GM12801 (cell line): ENCODE measurements around the gene HOXB5.

ENCODE experiments used
- CTCF ChIP-seq: IDR thresholded peaks from one replicate; pipeline ENCODE4 v1.5.1; 2011; ENCODE audit warnings: control low read depth; ENCODE audit not compliant: insufficient read length; ENCODE audit errors: extremely low read depth

HOXB5 gene

DNA sequence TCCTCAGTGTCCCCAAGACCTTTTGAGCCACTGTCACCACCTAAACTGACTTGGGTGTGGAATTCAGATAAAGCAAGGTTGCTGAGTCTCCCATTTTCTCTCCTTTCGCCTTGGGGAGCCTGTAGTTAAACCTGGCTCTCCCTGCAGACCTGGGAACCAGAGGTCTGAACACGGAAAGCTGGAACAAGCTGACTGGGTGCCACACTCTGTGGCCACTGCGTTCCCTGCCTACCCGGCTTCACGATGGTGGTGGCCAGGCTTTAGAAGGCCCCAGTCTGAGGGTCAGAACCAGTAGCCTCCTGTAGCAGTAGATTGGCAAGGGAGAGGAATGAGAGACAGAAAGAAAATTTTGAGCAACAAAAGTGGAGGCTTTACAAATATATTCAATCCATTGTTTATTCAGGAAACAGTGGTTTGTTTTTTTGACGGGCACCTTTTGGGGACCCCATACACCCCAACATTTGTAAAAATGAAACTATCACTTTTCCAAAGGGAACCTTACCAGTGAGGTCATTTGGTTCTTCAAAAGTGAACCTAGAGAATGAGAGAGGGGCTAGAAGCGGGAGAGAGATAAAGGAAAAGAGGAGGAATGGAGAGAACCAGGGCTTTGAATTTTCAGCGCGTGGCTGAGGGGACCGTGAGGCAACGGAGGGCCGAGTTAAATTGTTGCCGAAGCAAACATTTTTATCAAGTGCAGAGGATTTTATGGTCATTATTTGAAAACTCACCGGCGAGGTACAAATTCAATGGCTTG is 23.3 kb upstream of the HOXB5 start:
- TF ChIP-seq CTCF = no peak

- TF ChIP-seq CTCF = no peak
Observed at GRCh38 chr17:48615963-48616716, 22.6 kb upstream of the HOXB5 start.

DNA sequence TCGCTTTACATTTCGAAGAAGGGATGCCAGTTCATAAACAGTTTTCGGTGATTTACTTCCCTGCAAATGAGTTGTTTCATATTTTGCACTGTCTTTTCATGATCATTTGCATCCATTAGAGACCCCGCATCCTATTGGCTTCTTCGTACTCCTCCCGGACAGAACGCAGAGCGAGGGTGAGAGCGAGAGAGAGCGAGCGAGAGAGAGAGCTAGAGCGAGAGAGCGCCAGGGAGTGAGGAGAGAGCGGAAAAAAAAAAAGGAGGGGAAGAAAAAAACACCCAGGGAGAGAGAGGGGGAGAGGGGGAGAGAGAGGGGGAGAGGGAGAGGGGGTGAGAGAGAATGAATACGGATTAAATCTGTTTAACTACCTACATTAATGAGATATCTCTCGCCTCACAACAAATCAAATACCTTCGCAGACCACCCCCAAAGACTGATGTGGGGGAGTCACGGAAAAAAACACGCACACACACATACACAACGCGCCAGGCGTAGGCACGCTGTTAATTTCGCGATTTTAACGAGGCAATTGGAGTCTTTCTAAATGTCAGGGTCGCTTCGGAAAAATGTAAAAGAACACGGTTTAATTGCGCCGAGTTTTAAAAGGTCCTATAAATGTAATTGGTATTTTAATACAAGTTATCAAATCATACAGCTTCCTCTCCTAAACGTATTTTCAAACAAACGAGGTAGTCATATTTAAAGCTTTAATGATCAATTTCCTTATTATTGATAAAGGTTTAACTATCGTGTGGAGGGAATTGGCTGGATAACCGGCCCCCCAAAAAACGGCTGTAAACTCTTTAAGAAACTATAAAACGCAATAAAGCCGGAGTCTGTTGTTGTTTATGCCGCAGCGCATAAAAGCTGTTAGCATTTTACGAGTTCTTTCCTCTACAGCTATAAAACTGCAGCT is 21.7 kb upstream of the HOXB5 start, which contains the start of gene HOXB8:
Gene HOXB8 (minus strand): TSS at position 246 of the 916 bp plus-strand sequence. CDS start 588 bp downstream, outside the sequence.
- TF ChIP-seq CTCF = no peak

DNA sequence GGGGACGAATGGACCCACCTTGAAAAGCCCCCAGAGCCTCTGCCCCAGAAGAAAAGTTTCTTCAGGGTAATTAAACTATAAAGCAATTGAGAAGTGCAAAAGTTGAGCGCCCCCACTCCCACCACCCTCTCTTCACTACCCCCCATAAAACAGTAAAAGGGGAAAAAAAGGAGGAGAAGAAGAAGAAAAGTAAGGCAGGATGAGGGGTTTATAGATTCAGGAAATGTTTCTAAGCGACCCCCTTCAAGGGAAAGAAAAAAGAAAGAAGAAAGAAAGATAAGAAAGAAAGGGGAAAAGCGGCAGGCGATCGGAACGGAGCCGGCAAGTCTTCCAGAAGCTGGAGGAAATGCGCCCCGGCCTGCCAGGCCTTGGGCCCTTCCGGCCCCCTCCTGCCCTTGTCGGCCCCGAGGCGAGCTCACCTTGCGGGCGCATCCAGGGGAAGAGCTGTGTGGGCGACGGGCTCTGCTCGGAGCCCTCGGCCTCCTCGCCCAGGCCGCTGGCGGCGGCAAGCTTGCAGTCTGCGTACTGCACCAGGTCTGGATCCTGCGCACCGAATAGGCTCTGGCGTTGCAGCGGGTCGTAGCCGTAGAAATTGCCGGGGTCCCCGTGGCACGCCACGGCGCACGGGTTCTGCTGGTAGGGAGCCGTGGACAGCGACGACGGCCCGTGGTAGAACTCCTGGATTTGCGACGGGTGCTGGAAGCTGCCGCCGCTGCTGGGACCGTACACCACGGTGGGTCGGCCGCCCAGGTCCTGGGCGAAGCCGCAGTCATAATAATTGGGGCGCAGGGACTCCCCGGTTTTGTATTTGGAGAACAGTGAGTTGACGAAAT is 20.5 kb upstream of the HOXB5 start:
- no peak for TF ChIP-seq CTCF

- TF ChIP-seq CTCF = no peak
Observed at GRCh38 chr17:48612854-48613691, 19.5 kb upstream of the HOXB5 start.

DNA sequence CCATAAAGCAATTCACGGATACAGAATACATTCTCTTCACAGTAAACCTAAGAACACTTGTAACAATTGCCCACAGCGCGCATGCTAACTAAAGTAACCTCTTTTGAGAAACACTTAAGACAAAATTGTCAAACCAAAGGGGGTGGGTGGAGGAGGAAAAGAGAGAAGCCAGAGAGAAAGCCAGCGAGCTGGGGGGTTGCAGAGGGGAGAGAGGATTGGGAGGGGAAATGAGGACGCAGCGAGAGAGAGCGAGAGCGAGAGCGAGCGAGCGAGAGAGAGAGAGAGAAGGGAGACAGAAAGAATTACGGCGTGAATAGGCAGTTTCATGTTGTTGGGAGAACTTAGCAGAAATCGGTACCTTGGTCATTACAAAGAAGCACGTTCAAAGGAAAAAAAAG is 18.9 kb upstream of the HOXB5 start:
- TF ChIP-seq CTCF = no peak
